Gastroesophageal sphincter (tissue), 4 donors: ENCODE results near the gene KCNE2. TPM values are rescaled to one million over a fixed set of nuclear protein-coding genes. Genes with fewer than 3 reads are reported as not detected.
A peak's percentile ranks its signal among the peaks of the same experiment; 100 is the strongest.

ENCODE experiments used
- ATAC-seq: fragments of 150-250 bp; one replicate; pipeline ENCODE4 v1.9.1; 2016; ENCODE audit warnings: mild to moderate bottlenecking, moderate library complexity
- H3K27ac ChIP-seq, 4 donors: fragments of 200-600 bp; sonication (generic) in 3 of 4; 1 replicate in 3 of 4; 2 replicates in 1 of 4; pipeline ENCODE4 v1.5.1; 2016 to 2019
- H3K27me3 ChIP-seq: fragments of 200-600 bp; sonication (generic); one replicate; pipeline ENCODE4 v1.5.1; 2019
- H3K36me3 ChIP-seq, 2 donors: fragments of 200-600 bp; sonication (generic); one replicate each; pipeline ENCODE4 v1.5.1; 2019; ENCODE audit warnings: control low read depth in 1 of 2
- H3K4me1 ChIP-seq, 3 donors: fragments of 200-600 bp; sonication (generic); 1 replicate in 2 of 3; 2 replicates in 1 of 3; pipeline ENCODE4 v1.5.1; 2016 to 2019; ENCODE audit warnings: control low read depth in 2 of 3
- H3K4me3 ChIP-seq, 2 donors: fragments of 200-600 bp; sonication (generic); one replicate each; pipeline ENCODE4 v1.5.1; 2019; ENCODE audit warnings: mild to moderate bottlenecking in 1 of 2, moderate library complexity in 1 of 2
- H3K9me3 ChIP-seq, 3 donors: fragments of 200-600 bp; sonication (generic); one replicate each; pipeline ENCODE4 v1.5.1; 2017 to 2019; ENCODE audit warnings: control low read depth in 2 of 3
- CTCF ChIP-seq, 4 experiments: fragments of 200-600 bp in 2 of 4; fragments of 450-650 bp in 2 of 4; sonication (generic) in 1 of 4; IDR thresholded peaks; one replicate each; pipeline ENCODE4 v1.5.1; 2017 to 2019; ENCODE audit warnings: antibody characterized with exemption in 4 of 4, mild to moderate bottlenecking in 2 of 4, moderate library complexity in 2 of 4
- EP300 ChIP-seq: sonication (generic); formaldehyde crosslinking; IDR thresholded peaks from one replicate; pipeline ENCODE4 v1.6.1; 2017; ENCODE audit warnings: antibody characterized with exemption, mild to moderate bottlenecking
- POLR2A ChIP-seq, 2 donors: fragments of 450-650 bp; IDR thresholded peaks; one replicate each; pipeline ENCODE4 v1.6.1; 2017; ENCODE audit warnings: antibody characterized with exemption in 2 of 2, mild to moderate bottlenecking in 2 of 2, moderate library complexity in 1 of 2
- POLR2AphosphoS5 ChIP-seq: sonication (generic); formaldehyde crosslinking; IDR thresholded peaks from one replicate; pipeline ENCODE4 v1.6.1; 2017; ENCODE audit warnings: antibody characterized with exemption
- WGBS, 2 donors: methylation state at CpG; one replicate each; pipeline ENCODE4 v1.1.5; 2018; ENCODE audit warnings: low coverage in 1 of 2; 5-methylcytosine and 5-hydroxymethylcytosine counted together
- total RNA-seq, 4 donors: library from RNA; depleted of rRNA; stranded (reverse); fragments of >200 nt; gene quantifications; one replicate each; pipeline ENCODE4 v1.1.0, GENCODE V29; 2016

Gene KCNE2
- total RNA-seq, 4 donors from 2014 or later, result 1.5 TPM; not detected in 3

- H3K36me3 ChIP-seq, result no peaks in the 10 kb centered on the region
- WGBS, 2 donors, result 100% methylated on average over 1 to 4 of the region's 6 CpGs
- H3K27ac ChIP-seq, result no peak overlapping the region
Observed at GRCh38 chr21:34332347-34332746, 31.5 kb upstream of the KCNE2 start.

GRCh38 chr21:34333121-34333739 is 30.6 kb upstream of the KCNE2 start:
- no peak for TF ChIP-seq POLR2A (IDR thresholded peaks at IDR 0.05)
- no peak for TF ChIP-seq EP300
- no peak for TF ChIP-seq CTCF (IDR thresholded peaks at IDR 0.05)
- no peak for TF ChIP-seq POLR2AphosphoS5
- Histone ChIP-seq H3K36me3 (no peaks in the 10 kb centered on the region), H3K4me1 (peaks cover 0 to 23% (median 0%) of the 10 kb centered on the region in 3 donors), H3K27me3 (no peaks in the 10 kb centered on the region), H3K9me3 (no peaks in the 10 kb centered on the region), H3K27ac (no peak overlapping the region), H3K4me3 (no peak overlapping the region)
- WGBS, 2 donors, result 79 to 88% methylated on average over 7 to 9 of the region's 13 CpGs
- no peak for ATAC-seq

More at GRCh38 chr21:34332347-34332746, 31.5 kb upstream of the KCNE2 start:
- Histone ChIP-seq H3K9me3 (no peaks in the 10 kb centered on the region), H3K4me1 (peaks cover 0 to 15% (median 0%) of the 10 kb centered on the region in 3 donors), H3K27me3 (no peaks in the 10 kb centered on the region), H3K4me3 (no peak overlapping the region)
- ATAC-seq, result no peak
- no peak for TF ChIP-seq POLR2AphosphoS5
- no peak for TF ChIP-seq POLR2A (IDR thresholded peaks at IDR 0.05)

- whole genome bisulfite sequencing, 2 donors, result 57 to 60% methylated on average over 1 to 5 of the region's 6 CpGs
- no peak overlapping the region for H3K4me3 ChIP-seq
- H3K27me3 ChIP-seq, result no peaks in the 10 kb centered on the region
- no peaks in the 10 kb centered on the region for H3K9me3 ChIP-seq
- ATAC-seq, result no peak
- H3K27ac ChIP-seq, result no peak overlapping the region
- peaks cover 0 to 30% (median 0%) of the 10 kb centered on the region in 3 donors for H3K4me1 ChIP-seq
- H3K36me3 ChIP-seq, result no peaks in the 10 kb centered on the region
- no peak for TF ChIP-seq CTCF (IDR thresholded peaks at IDR 0.05)
- no peak for TF ChIP-seq EP300
- no peak for TF ChIP-seq POLR2AphosphoS5
Observed at GRCh38 chr21:34335316-34335715, 28.5 kb upstream of the KCNE2 start.

GRCh38 chr21:34336245-34336644 is 27.6 kb upstream of the KCNE2 start:
- Histone ChIP-seq H3K4me1 (peaks cover 0 to 30% (median 0%) of the 10 kb centered on the region in 3 donors), H3K36me3 (no peaks in the 10 kb centered on the region), H3K27me3 (no peaks in the 10 kb centered on the region), H3K9me3 (no peaks in the 10 kb centered on the region), H3K4me3 (no peak overlapping the region), H3K27ac (peak overlapping the region in 1 of 4 donors; percentile 37)
- no peak for ATAC-seq
- 73 to 80% methylated on average over 2 of the region's 5 CpGs for WGBS, 2 donors
- TF ChIP-seq POLR2A (IDR thresholded peaks at IDR 0.05) (no peak), CTCF (IDR thresholded peaks at IDR 0.05) (no peak), POLR2AphosphoS5 (no peak), EP300 (no peak)

GRCh38 chr21:34336756-34337391 is 26.9 kb upstream of the KCNE2 start:
- H3K4me3 ChIP-seq, result no peak overlapping the region
- TF ChIP-seq POLR2A (IDR thresholded peaks at IDR 0.05) (no peak), POLR2AphosphoS5 (peak; percentile 7), CTCF (IDR thresholded peaks at IDR 0.05) (no peak)
- 54 to 71% methylated on average over 6 to 8 of the region's 13 CpGs for WGBS, 2 donors
- H3K36me3 ChIP-seq, result no peaks in the 10 kb centered on the region
- H3K27me3 ChIP-seq, result no peaks in the 10 kb centered on the region
- ATAC-seq, result peak; percentile 19
- peak overlapping the region in 3 of 4 donors; percentile 6 to 38 (median 37) for H3K27ac ChIP-seq
- H3K4me1 ChIP-seq, result peaks cover 0 to 30% (median 0%) of the 10 kb centered on the region in 3 donors
- H3K9me3 ChIP-seq, result no peaks in the 10 kb centered on the region
